Ectodermal cell (in vitro differentiated cells): ENCODE results near the gene KDM4B.

ENCODE experiments used
- H3K27ac ChIP-seq: 2 replicates; pipeline ENCODE4 v1.7.0; 2013; ENCODE audit warnings: mild to moderate bottlenecking, low read depth, low read length; ENCODE audit not compliant: insufficient read depth, poor library complexity, severe bottlenecking
- H3K27me3 ChIP-seq: 2 replicates; pipeline ENCODE4 v1.7.0; 2013; ENCODE audit warnings: mild to moderate bottlenecking, low read length; ENCODE audit not compliant: insufficient read depth, control insufficient read depth, poor library complexity, severe bottlenecking
- H3K36me3 ChIP-seq: one replicate; pipeline ENCODE4 v1.7.0; 2013; ENCODE audit warnings: low read length; ENCODE audit not compliant: control insufficient read depth, insufficient read depth
- H3K4me1 ChIP-seq: one replicate; pipeline ENCODE4 v1.7.0; 2013; ENCODE audit warnings: low read length; ENCODE audit not compliant: control insufficient read depth, insufficient read depth
- H3K4me3 ChIP-seq: 2 replicates; pipeline ENCODE4 v1.7.0; 2013; ENCODE audit warnings: low read depth, low read length, control low read depth; ENCODE audit not compliant: insufficient read depth
- H3K9me3 ChIP-seq: 2 replicates; pipeline ENCODE4 v1.7.0; 2013; ENCODE audit warnings: mild to moderate bottlenecking, low read length, moderate library complexity; ENCODE audit not compliant: control insufficient read depth
- WGBS, 2 experiments: methylation state at CpG; one replicate each; pipeline ENCODE4 v1.1.7; 2013; ENCODE audit warnings: missing lambda C conversion rate in 2 of 2; 5-methylcytosine and 5-hydroxymethylcytosine counted together

The KDM4B gene

DNA sequence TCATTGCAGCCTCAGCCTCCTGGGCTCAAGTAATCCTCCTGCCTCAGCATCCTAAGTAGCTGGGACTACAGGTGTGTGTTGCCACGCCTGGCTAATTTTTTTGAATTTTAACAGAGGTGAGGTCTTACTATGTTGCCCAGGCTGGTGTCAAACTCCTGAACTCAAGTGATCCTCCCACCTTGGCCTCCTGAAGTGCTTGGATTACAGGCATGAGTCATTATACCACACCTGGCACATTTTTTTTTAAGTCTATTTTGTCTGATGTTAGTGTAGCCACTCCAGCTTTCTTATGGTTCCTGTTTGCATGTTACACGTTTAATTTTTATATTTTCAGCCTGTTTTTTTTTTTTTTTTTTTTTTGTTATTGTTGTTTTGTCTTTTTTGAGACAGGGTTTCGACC, 24.8 kb downstream of the KDM4B start:
- H3K36me3 ChIP-seq, result no peaks in the 10 kb centered on the region
- no peaks in the 10 kb centered on the region for H3K9me3 ChIP-seq
- H3K27me3 ChIP-seq, result no peaks in the 10 kb centered on the region
- WGBS, 2 experiments, result 95 to 98% methylated on average over 3 of the region's 3 CpGs
- no peak overlapping the region for H3K4me3 ChIP-seq
- no peak overlapping the region for H3K27ac ChIP-seq
- no peaks in the 10 kb centered on the region for H3K4me1 ChIP-seq

DNA sequence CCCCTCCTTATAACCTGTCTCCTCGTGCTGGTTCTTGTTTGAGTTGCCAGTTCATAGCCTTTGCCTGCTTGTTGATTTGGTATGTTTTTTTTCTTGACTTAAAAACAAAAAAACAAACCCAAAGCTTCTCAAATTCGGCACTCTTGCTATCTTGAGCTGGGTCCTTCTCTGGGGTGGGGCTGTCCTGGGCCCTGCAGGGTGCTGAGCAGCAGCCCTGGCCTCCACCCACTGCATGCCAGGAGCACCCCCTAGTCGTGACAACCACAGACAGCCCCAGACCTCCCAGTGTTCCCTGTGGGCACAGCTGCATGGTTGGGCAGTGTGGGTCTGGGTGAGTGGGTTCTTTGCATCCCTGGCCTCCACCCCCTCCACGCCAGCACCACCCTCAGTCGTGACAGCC, 27.8 kb downstream of the KDM4B start:
- H3K27ac ChIP-seq, result no peak overlapping the region
- no peaks in the 10 kb centered on the region for H3K9me3 ChIP-seq
- H3K4me3 ChIP-seq, result no peak overlapping the region
- WGBS, 2 experiments, result 89 to 96% methylated on average over 4 to 5 of the region's 5 CpGs
- no peaks in the 10 kb centered on the region for H3K36me3 ChIP-seq
- no peaks in the 10 kb centered on the region for H3K27me3 ChIP-seq
- H3K4me1 ChIP-seq, result no peaks in the 10 kb centered on the region

GRCh38 chr19:4997297-4997696, 28.4 kb downstream of the KDM4B start:
- WGBS, 2 experiments, result 93% methylated on average over 12 of the region's 12 CpGs
- no peak overlapping the region for H3K4me3 ChIP-seq
- H3K9me3 ChIP-seq, result no peaks in the 10 kb centered on the region
- no peaks in the 10 kb centered on the region for H3K4me1 ChIP-seq
- no peaks in the 10 kb centered on the region for H3K27me3 ChIP-seq
- no peak overlapping the region for H3K27ac ChIP-seq
- no peaks in the 10 kb centered on the region for H3K36me3 ChIP-seq

DNA sequence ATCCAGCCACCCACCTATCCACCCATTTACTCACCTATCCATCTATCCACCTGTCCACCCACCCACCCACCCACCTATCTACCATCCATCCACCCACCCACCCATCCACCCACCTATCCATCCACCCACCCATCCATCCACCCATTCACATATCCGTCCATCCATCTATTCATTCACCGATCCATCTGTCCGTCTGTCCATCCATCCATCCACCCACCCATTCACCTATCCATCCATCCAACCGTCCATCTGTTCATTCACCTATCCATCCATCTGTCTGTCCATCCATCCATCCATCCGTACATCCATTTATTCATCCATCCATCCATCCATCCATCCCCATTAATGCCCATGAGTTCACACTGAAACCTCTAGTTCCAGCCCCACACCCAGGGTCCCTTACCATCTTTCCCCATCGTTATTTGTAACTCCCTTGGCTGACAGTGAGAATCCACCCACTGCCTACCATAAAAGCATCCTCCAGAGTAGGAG, 31.3 kb downstream of the KDM4B start:
- 91 to 93% methylated on average over 6 of the region's 6 CpGs for WGBS, 2 experiments
- Histone ChIP-seq H3K27ac (no peak overlapping the region), H3K4me1 (no peaks in the 10 kb centered on the region), H3K36me3 (no peaks in the 10 kb centered on the region), H3K4me3 (no peak overlapping the region), H3K27me3 (no peaks in the 10 kb centered on the region), H3K9me3 (no peaks in the 10 kb centered on the region)

- Histone ChIP-seq H3K4me3 (no peak overlapping the region), H3K9me3 (no peaks in the 10 kb centered on the region), H3K4me1 (no peaks in the 10 kb centered on the region), H3K27me3 (no peaks in the 10 kb centered on the region), H3K27ac (no peak overlapping the region), H3K36me3 (no peaks in the 10 kb centered on the region)
- WGBS, 2 experiments, result 53 to 67% methylated on average over 3 of the region's 3 CpGs
These were observed 32.7 kb downstream of the KDM4B start for GRCh38 chr19:5001615-5002014.

DNA sequence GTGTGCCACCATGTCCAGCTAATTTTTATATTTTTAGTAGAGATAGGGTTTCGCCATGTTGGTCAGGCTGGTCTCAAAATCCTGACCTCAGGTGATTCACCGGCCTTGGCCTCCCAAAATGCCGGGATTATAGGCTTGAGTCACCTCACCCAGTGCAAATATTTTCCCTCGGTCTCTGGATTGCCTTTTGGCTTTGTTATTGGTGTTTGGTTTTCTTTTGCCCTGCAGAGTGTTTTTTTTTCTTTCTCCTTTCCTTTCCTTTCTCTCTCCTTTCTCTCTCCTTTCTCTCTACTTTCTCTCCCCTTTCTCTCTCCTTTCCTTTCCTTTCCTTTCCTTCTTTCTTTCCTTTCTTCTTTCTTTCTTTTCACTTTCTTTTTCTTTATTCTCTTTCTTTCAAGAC, 33.2 kb downstream of the KDM4B start:
- 88 to 95% methylated on average over 4 of the region's 4 CpGs for WGBS, 2 experiments
- Histone ChIP-seq H3K36me3 (no peaks in the 10 kb centered on the region), H3K4me3 (no peak overlapping the region), H3K4me1 (no peaks in the 10 kb centered on the region), H3K27me3 (no peaks in the 10 kb centered on the region), H3K27ac (no peak overlapping the region), H3K9me3 (no peaks in the 10 kb centered on the region)

- Histone ChIP-seq H3K9me3 (no peaks in the 10 kb centered on the region), H3K4me1 (no peaks in the 10 kb centered on the region), H3K4me3 (no peak overlapping the region), H3K27me3 (no peaks in the 10 kb centered on the region), H3K36me3 (no peaks in the 10 kb centered on the region), H3K27ac (no peak overlapping the region)
- 96% methylated on average over 18 of the region's 18 CpGs for WGBS, 2 experiments
These were observed 34.9 kb downstream of the KDM4B start for GRCh38 chr19:5003781-5004180.

GRCh38 chr19:5005096-5005495, 36.2 kb downstream of the KDM4B start:
- Histone ChIP-seq H3K36me3 (no peaks in the 10 kb centered on the region), H3K27me3 (no peaks in the 10 kb centered on the region), H3K9me3 (no peaks in the 10 kb centered on the region), H3K4me1 (no peaks in the 10 kb centered on the region), H3K4me3 (no peak overlapping the region), H3K27ac (no peak overlapping the region)
- 94% methylated on average over 5 of the region's 5 CpGs for WGBS, 2 experiments

- no peaks in the 10 kb centered on the region for H3K27me3 ChIP-seq
- 85 to 88% methylated on average over 10 of the region's 10 CpGs for whole genome bisulfite sequencing, 2 experiments
- no peaks in the 10 kb centered on the region for H3K36me3 ChIP-seq
- no peaks in the 10 kb centered on the region for H3K9me3 ChIP-seq
- H3K27ac ChIP-seq, result no peak overlapping the region
- H3K4me1 ChIP-seq, result no peaks in the 10 kb centered on the region
- no peak overlapping the region for H3K4me3 ChIP-seq
These were observed 37.3 kb downstream of the KDM4B start for GRCh38 chr19:5006201-5006600.

GRCh38 chr19:5006821-5007220, 37.9 kb downstream of the KDM4B start:
- Histone ChIP-seq H3K36me3 (no peaks in the 10 kb centered on the region), H3K4me1 (no peaks in the 10 kb centered on the region), H3K27me3 (no peaks in the 10 kb centered on the region), H3K27ac (no peak overlapping the region), H3K4me3 (no peak overlapping the region), H3K9me3 (no peaks in the 10 kb centered on the region)
- 91% methylated on average over 13 of the region's 13 CpGs for WGBS, 2 experiments
